Colonic mucosa (tissue), 4 donors: ENCODE data around the gene NCOA3. TPM values are rescaled to one million over a fixed set of nuclear protein-coding genes. Genes with fewer than 3 reads are reported as not detected.

ENCODE experiments used
- DNase-seq: peaks from one replicate; pipeline ENCODE4 v3.0.0-alpha.2; 2020
- H3K27ac ChIP-seq: fragments of 200-600 bp; one replicate; pipeline ENCODE4 v1.8.0; 2021
- H3K27me3 ChIP-seq: fragments of 200-600 bp; one replicate; pipeline ENCODE4 v1.8.0; 2021
- H3K36me3 ChIP-seq: fragments of 200-600 bp; one replicate; pipeline ENCODE4 v1.8.0; 2021
- H3K4me1 ChIP-seq: fragments of 200-600 bp; one replicate; pipeline ENCODE4 v1.8.0; 2021; ENCODE audit warnings: mild to moderate bottlenecking
- H3K4me3 ChIP-seq: fragments of 200-600 bp; one replicate; pipeline ENCODE4 v1.8.0; 2021
- H3K9ac ChIP-seq, 2 donors: one replicate each; pipeline ENCODE4 v1.7.0; 2013; ENCODE audit warnings: control low read depth in 2 of 2, low read depth in 2 of 2, low read length in 2 of 2
- H3K9me3 ChIP-seq: fragments of 200-600 bp; one replicate; pipeline ENCODE4 v1.8.0; 2021
- intact Hi-C: fragments of 100-400 bp; cut with DNase I; formaldehyde crosslinking; loops from one replicate; pipeline ENCODE4 v1.14.1; 2022
- total RNA-seq, 2 donors: library from RNA; stranded (reverse); fragmentation: NEBNext Ultra II Directional in 1 of 2; extraction: Animal tissue kit (Norgen Biotek cat#: 25700) in 1 of 2; gene quantifications; one replicate each; pipeline ENCODE4 v1.2.1, GENCODE V29; 2021
- TF ChIP-seq, protein P1 (sequence below): fragments of 200-600 bp; IDR thresholded peaks from one replicate; pipeline ENCODE4 v1.8.0; 2022; ENCODE audit warnings: antibody characterized with exemption, mild to moderate bottlenecking
- donor health status: healthy.
- donor health status: DM: no; HTN: no; CAD: no.
- donor health status: DM: no; HTN: no; CAD: no.

NCOA3 gene
- total RNA-seq, 2 donors from 2014 or later, result 17.1 to 24.2 TPM

- H3K36me3 ChIP-seq, result no peaks in the 10 kb centered on the region
These were observed 158.9 kb downstream of the NCOA3 start for GRCh38 chr20:47660602-47660905.

GRCh38 chr20:47660983-47661700 is 159.5 kb downstream of the NCOA3 start:
- Histone ChIP-seq H3K36me3 (no peaks in the 10 kb centered on the region), H3K9ac (no peak overlapping the region), H3K27ac (no peak overlapping the region), H3K27me3 (no peaks in the 10 kb centered on the region), H3K4me1 (no peaks in the 10 kb centered on the region), H3K4me3 (no peak overlapping the region), H3K9me3 (no peaks in the 10 kb centered on the region)
- DNase-seq, result no peak
- intact Hi-C loops, result no loop called here
- TF ChIP-seq, protein P1, sequence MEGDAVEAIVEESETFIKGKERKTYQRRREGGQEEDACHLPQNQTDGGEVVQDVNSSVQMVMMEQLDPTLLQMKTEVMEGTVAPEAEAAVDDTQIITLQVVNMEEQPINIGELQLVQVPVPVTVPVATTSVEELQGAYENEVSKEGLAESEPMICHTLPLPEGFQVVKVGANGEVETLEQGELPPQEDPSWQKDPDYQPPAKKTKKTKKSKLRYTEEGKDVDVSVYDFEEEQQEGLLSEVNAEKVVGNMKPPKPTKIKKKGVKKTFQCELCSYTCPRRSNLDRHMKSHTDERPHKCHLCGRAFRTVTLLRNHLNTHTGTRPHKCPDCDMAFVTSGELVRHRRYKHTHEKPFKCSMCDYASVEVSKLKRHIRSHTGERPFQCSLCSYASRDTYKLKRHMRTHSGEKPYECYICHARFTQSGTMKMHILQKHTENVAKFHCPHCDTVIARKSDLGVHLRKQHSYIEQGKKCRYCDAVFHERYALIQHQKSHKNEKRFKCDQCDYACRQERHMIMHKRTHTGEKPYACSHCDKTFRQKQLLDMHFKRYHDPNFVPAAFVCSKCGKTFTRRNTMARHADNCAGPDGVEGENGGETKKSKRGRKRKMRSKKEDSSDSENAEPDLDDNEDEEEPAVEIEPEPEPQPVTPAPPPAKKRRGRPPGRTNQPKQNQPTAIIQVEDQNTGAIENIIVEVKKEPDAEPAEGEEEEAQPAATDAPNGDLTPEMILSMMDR, result no peak

More at GRCh38 chr20:47660602-47660905, 158.9 kb downstream of the NCOA3 start:
- no peaks in the 10 kb centered on the region for H3K9me3 ChIP-seq
- H3K27ac ChIP-seq, result no peak overlapping the region
- intact Hi-C loops, result no loop called here
- H3K9ac ChIP-seq, result no peak overlapping the region
- no peaks in the 10 kb centered on the region for H3K4me1 ChIP-seq
- H3K4me3 ChIP-seq, result no peak overlapping the region
- TF ChIP-seq, protein P1, result no peak
- no peaks in the 10 kb centered on the region for H3K27me3 ChIP-seq
- no peak for DNase-seq

GRCh38 chr20:47661714-47662113 is 160.0 kb downstream of the NCOA3 start:
- intact Hi-C loops, result no loop called here
- H3K4me3 ChIP-seq, result no peak overlapping the region
- H3K36me3 ChIP-seq, result no peaks in the 10 kb centered on the region

GRCh38 chr20:47662483-47663353 is 161.0 kb downstream of the NCOA3 start:
- no peaks in the 10 kb centered on the region for H3K27me3 ChIP-seq
- intact Hi-C loops, result no loop called here
- H3K4me1 ChIP-seq, result no peaks in the 10 kb centered on the region
- H3K36me3 ChIP-seq, result no peaks in the 10 kb centered on the region
- DNase-seq, result no peak
- H3K4me3 ChIP-seq, result no peak overlapping the region
- no peaks in the 10 kb centered on the region for H3K9me3 ChIP-seq
- H3K9ac ChIP-seq, result no peak overlapping the region
- no peak overlapping the region for H3K27ac ChIP-seq
- TF ChIP-seq, protein P1, result no peak

More at GRCh38 chr20:47661714-47662113, 160.0 kb downstream of the NCOA3 start:
- H3K27ac ChIP-seq, result no peak overlapping the region
- TF ChIP-seq, protein P1, result no peak
- no peaks in the 10 kb centered on the region for H3K4me1 ChIP-seq
- no peaks in the 10 kb centered on the region for H3K9me3 ChIP-seq
- H3K9ac ChIP-seq, result no peak overlapping the region
- H3K27me3 ChIP-seq, result no peaks in the 10 kb centered on the region
- DNase-seq, result no peak

DNA sequence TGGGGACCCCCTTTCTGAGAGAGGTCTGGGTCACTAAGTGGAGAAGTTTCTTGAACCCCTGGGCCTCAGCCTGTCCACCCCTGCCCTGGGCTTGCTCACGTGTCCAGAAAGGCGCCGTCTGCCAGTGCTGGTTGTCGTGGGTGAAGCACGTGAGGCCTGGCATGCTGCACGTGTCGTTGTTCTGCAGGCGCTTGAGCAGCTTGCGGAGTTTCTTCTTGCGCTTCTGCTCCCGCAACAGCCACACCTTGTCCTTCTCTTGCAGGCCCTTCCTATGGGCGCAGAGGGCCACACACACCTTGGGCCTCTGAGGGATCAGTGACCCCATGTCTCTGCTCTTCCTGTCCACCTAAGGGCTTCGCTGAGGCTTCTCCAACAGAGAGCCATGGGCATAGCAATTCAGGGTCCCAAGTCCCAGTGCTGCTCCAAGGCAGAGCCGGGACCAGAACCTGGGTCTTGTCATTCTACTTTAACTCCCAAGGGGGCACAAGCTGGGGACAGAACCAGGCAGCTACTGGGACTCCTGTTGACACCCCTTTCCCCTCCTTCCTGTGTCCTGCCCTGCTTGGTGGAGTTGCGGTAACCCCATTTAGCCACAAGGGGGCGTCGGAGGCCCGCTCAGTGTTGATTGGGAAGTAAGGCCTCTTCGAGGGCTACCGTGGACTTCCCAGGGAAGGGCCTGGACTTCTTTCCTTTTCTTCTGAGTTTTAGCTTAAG is 161.8 kb downstream of the NCOA3 start:
- Histone ChIP-seq H3K9me3 (no peaks in the 10 kb centered on the region), H3K4me3 (no peak overlapping the region), H3K27ac (no peak overlapping the region), H3K27me3 (no peaks in the 10 kb centered on the region), H3K4me1 (no peaks in the 10 kb centered on the region), H3K36me3 (no peaks in the 10 kb centered on the region), H3K9ac (no peak overlapping the region)
- TF ChIP-seq, protein P1, result peak; percentile 99
- peak; percentile 83 for DNase-seq
- intact Hi-C loops, result loop anchor here (2.0 kb wide), 1 partner anchor 957 kb away; no protein-coding TSS in a partner anchor
